HL-60 (cell line): Measurements from ENCODE around the gene COL6A2.
"Not testable (repeated sequence)": the region's sequence is repeated elsewhere in the genome, so short reads cannot be mapped to it uniquely, and the experiment has no call there.

Experiments
- DNase-seq, 2 experiments: peaks; one replicate each; pipeline ENCODE4 v3.0.0-alpha.2; 2010 to 2020; ENCODE audit warnings: low read depth in 1 of 2, low spot score in 1 of 2
- H3K27ac ChIP-seq: fragments of 250-450 bp; sonication (Bioruptor Pico); replicated peaks from 2 replicates; pipeline ENCODE4 v1.5.1; 2020; ENCODE audit warnings: mild to moderate bottlenecking, moderate library complexity
- H3K27me3 ChIP-seq: fragments of 250-450 bp; sonication (Bioruptor Pico); 2 replicates; pipeline ENCODE4 v1.5.1; 2021; ENCODE audit warnings: mild to moderate bottlenecking, moderate library complexity; ENCODE audit not compliant: insufficient read depth, poor library complexity, severe bottlenecking
- H3K4me3 ChIP-seq: replicated peaks from 2 replicates; pipeline ENCODE4 v1.5.1; 2011; ENCODE audit warnings: mild to moderate bottlenecking, control low read depth, low read length; ENCODE audit not compliant: insufficient read depth
- CTCF ChIP-seq: IDR thresholded peaks from one replicate; pipeline ENCODE4 v1.5.1; 2011; ENCODE audit warnings: low read length, control low read depth, inconsistent platforms; ENCODE audit not compliant: insufficient read depth
- GABPA ChIP-seq: IDR thresholded peaks from 2 replicates; pipeline ENCODE4 v1.6.1; 2012; ENCODE audit warnings: low read depth
- POLR2AphosphoS5 ChIP-seq: IDR thresholded peaks from 2 replicates; pipeline ENCODE4 v1.6.1; 2012; ENCODE audit warnings: low read depth
- REST ChIP-seq: IDR thresholded peaks from 2 replicates; pipeline ENCODE4 v1.6.1; 2012; ENCODE audit warnings: low read depth; ENCODE audit not compliant: insufficient replicate concordance
- SPI1 ChIP-seq: IDR thresholded peaks from 2 replicates; pipeline ENCODE4 v1.6.1; 2012; ENCODE audit warnings: low read depth, mild to moderate bottlenecking, borderline replicate concordance

The COL6A2 gene

GRCh38 chr21:46147429-46147828, 49.5 kb downstream of the COL6A2 start:
- peak in 1 of 2 experiments; percentile 69 for DNase-seq
- H3K27me3 ChIP-seq, H3K4me3 ChIP-seq, H3K27ac ChIP-seq: not testable (repeated sequence)
- TF ChIP-seq CTCF, result peak; percentile 49

GRCh38 chr21:46148106-46148505, 50.2 kb downstream of the COL6A2 start:
- Histone ChIP-seq H3K4me3 (no peak overlapping the region), H3K27me3 (no peaks in the 10 kb centered on the region), H3K27ac (no peak overlapping the region)
- TF ChIP-seq SPI1 (no peak), REST (no peak)
- no peak for DNase-seq

GRCh38 chr21:46149205-46149901, 51.4 kb downstream of the COL6A2 start:
- DNase-seq, result no peak
- Histone ChIP-seq H3K4me3 (no peak overlapping the region), H3K27me3 (no peaks in the 10 kb centered on the region), H3K27ac (no peak overlapping the region)
- TF ChIP-seq POLR2AphosphoS5 (no peak), GABPA (no peak), REST (no peak), CTCF (no peak), SPI1 (no peak)

GRCh38 chr21:46150073-46150472, 52.2 kb downstream of the COL6A2 start:
- no peak for TF ChIP-seq CTCF
- TF ChIP-seq GABPA, result no peak
- TF ChIP-seq REST, result no peak
- no peak for TF ChIP-seq POLR2AphosphoS5
- no peak for TF ChIP-seq SPI1
- H3K27me3 ChIP-seq, result no peaks in the 10 kb centered on the region
- DNase-seq, result no peak
- H3K27ac ChIP-seq, result no peak overlapping the region
- no peak overlapping the region for H3K4me3 ChIP-seq
